SU-DHL-6 (cell line): ENCODE data around the gene NPFFR1.
"Not testable (repeated sequence)": the region's sequence is repeated elsewhere in the genome, so short reads cannot be mapped to it uniquely, and the experiment has no call there.

Source experiments
- H2AFZ ChIP-seq: fragments of 200-600 bp; sonication (generic); 2 replicates; pipeline ENCODE4 v1.6.1; 2014; ENCODE audit warnings: low read depth, mild to moderate bottlenecking, moderate library complexity, mixed read lengths, antibody characterized with exemption, low read length; ENCODE audit not compliant: severe bottlenecking
- H3F3A ChIP-seq: fragments of 200-600 bp; shearing (Covaris generic); 2 replicates; pipeline ENCODE4 v1.6.0; 2016; ENCODE audit warnings: antibody characterized with exemption, mild to moderate bottlenecking; ENCODE audit not compliant: insufficient read depth
- H3K27ac ChIP-seq: fragments of 200-600 bp; sonication (generic); 2 replicates; pipeline ENCODE4 v1.5.1; 2016; ENCODE audit warnings: low read depth, mild to moderate bottlenecking, low read length, moderate library complexity, mixed read lengths
- H3K27me3 ChIP-seq: fragments of 200-600 bp; sonication (generic), shearing (Covaris generic); 2 replicates; pipeline ENCODE4 v1.6.0; 2014; ENCODE audit warnings: mild to moderate bottlenecking, low read length
- H3K36me3 ChIP-seq: fragments of 200-600 bp; sonication (generic); 2 replicates; pipeline ENCODE4 v1.6.1; 2014; ENCODE audit warnings: mild to moderate bottlenecking, low read length, mixed read lengths
- H3K4me2 ChIP-seq: fragments of 300-600, 200-600 bp; shearing (Covaris generic), sonication (generic); 2 replicates; pipeline ENCODE4 v1.6.0; 2014; ENCODE audit warnings: low read length, low read depth, mild to moderate bottlenecking; ENCODE audit not compliant: poor library complexity, severe bottlenecking
- H3K4me3 ChIP-seq: fragments of 200-600 bp; sonication (generic); 2 replicates; pipeline ENCODE4 v1.5.1; 2014; ENCODE audit warnings: antibody characterized with exemption, low read length, mild to moderate bottlenecking, mixed read lengths; ENCODE audit not compliant: insufficient read depth, poor library complexity, severe bottlenecking
- H3K79me2 ChIP-seq: fragments of 200-600 bp; sonication (generic); 2 replicates; pipeline ENCODE4 v1.6.1; 2014; ENCODE audit warnings: mild to moderate bottlenecking, low read length, moderate library complexity; ENCODE audit not compliant: insufficient read depth
- H3K9ac ChIP-seq: fragments of 200-600 bp; sonication (generic); 2 replicates; pipeline ENCODE4 v1.7.0; 2014; ENCODE audit warnings: mild to moderate bottlenecking, low read length
- H3K9me2 ChIP-seq: fragments of 200-600 bp; sonication (generic); replicated peaks from 2 replicates; pipeline ENCODE4 v1.6.1; 2014; ENCODE audit warnings: low read length; ENCODE audit not compliant: insufficient read depth
- H3K9me3 ChIP-seq: fragments of 200-600 bp; sonication (generic); 2 replicates; pipeline ENCODE4 v1.6.1; 2014; ENCODE audit warnings: low read length, mixed read lengths; ENCODE audit not compliant: insufficient read depth
- H4K20me1 ChIP-seq: fragments of 200-600 bp; sonication (generic); 2 replicates; pipeline ENCODE4 v1.6.1; 2014; ENCODE audit warnings: low read depth, mild to moderate bottlenecking, antibody characterized with exemption, low read length, moderate library complexity, mixed read lengths
- CTCF ChIP-seq: fragments of 200-600 bp; sonication (generic); IDR thresholded peaks from one replicate; pipeline ENCODE4 v1.5.1; 2017; ENCODE audit warnings: antibody characterized with exemption, mild to moderate bottlenecking, low read length, moderate library complexity; ENCODE audit not compliant: insufficient read depth, poor library complexity, severe bottlenecking
- EZH2phosphoT487 ChIP-seq: fragments of 200-600 bp; sonication (generic), shearing (Covaris generic); conservative IDR thresholded peaks from 2 replicates; pipeline ENCODE4 v1.6.1; 2018; ENCODE audit warnings: mild to moderate bottlenecking, antibody characterized with exemption, low read length, moderate library complexity, mixed read lengths

Gene NPFFR1

GRCh38 chr10:70228491-70228890 lies 55.3 kb downstream of the NPFFR1 start:
- Histone ChIP-seq H3K4me3 (no peak overlapping the region), H2AFZ (no peak overlapping the region), H3K9me3 (no peaks in the 10 kb centered on the region), H3K27ac (no peak overlapping the region), H3K36me3 (peaks cover 24% of the 10 kb centered on the region), H3K27me3 (no peaks in the 10 kb centered on the region), H3F3A (peaks cover 19% of the 10 kb centered on the region), H3K4me2 (no peak overlapping the region), H3K9me2 (no peaks in the 10 kb centered on the region), H3K9ac (no peak overlapping the region), H4K20me1 (peaks cover 4% of the 10 kb centered on the region; the same call in 1 of the 2 replicates), H3K79me2 (peaks cover 94% of the 10 kb centered on the region)
- no peak for TF ChIP-seq EZH2phosphoT487
- no peak for TF ChIP-seq CTCF

DNA sequence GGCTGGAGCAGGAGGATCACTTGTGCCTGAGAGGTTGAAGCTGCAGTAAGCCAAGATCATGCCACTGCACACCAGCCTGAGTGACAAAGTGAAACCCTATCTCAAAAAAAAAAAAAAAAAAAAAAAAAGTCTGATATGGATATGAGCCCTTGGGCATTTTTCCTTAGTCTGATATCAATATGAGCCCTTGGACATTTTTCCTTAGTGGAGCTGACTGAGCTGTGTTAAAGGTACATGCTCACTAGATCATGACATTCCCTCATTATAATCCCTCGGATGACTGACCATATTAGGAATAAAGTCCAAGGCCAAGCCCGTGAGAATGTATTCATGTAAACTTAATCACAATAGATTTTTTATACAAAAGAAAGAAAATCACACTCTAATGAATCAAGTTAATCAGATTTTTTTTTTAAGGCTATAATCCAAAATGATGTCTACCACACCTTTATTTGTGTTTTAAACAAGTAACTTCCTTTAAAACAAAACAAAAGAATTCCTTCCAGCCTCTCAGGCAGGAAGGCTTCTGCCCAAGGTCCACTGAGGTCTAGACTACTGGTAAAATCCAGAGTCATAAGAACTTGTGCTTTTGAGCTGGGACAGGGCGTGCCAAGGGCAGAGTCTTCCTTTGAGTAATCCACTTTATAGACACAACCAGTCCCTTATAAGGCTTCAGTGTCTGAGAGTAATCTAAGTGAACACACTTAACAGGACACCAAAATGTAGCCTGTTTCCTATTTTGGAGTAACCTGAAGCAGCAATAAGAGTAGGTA lies 56.1 kb downstream of the NPFFR1 start:
- Histone ChIP-seq H3K4me3 (no peak overlapping the region), H3K9ac (no peak overlapping the region), H3K36me3 (peaks cover 24% of the 10 kb centered on the region), H3K27ac (no peak overlapping the region), H4K20me1 (peaks cover 4% of the 10 kb centered on the region; the same call in 1 of the 2 replicates), H3K4me2 (no peak overlapping the region), H3F3A (peaks cover 19% of the 10 kb centered on the region), H3K9me3 (no peaks in the 10 kb centered on the region), H3K27me3 (no peaks in the 10 kb centered on the region), H3K79me2 (peaks cover 94% of the 10 kb centered on the region), H2AFZ (no peak overlapping the region), H3K9me2 (no peaks in the 10 kb centered on the region)
- TF ChIP-seq EZH2phosphoT487 (no peak), CTCF (no peak)

GRCh38 chr10:70223728-70224127 lies 60.1 kb downstream of the NPFFR1 start:
- Histone ChIP-seq H3K9ac (no peak overlapping the region), H3K27me3 (no peaks in the 10 kb centered on the region), H3K9me2 (no peaks in the 10 kb centered on the region), H3K4me2 (no peak overlapping the region), H3K4me3 (no peak overlapping the region), H4K20me1 (peaks cover 14% of the 10 kb centered on the region; the same call in 1 of the 2 replicates), H3K9me3 (no peaks in the 10 kb centered on the region), H3K27ac (no peak overlapping the region), H3K79me2 (peaks cover 76% of the 10 kb centered on the region), H2AFZ (no peak overlapping the region), H3F3A (peaks cover 30% of the 10 kb centered on the region), H3K36me3 (peaks cover 25% of the 10 kb centered on the region)
- TF ChIP-seq EZH2phosphoT487 (no peak), CTCF (no peak)

DNA sequence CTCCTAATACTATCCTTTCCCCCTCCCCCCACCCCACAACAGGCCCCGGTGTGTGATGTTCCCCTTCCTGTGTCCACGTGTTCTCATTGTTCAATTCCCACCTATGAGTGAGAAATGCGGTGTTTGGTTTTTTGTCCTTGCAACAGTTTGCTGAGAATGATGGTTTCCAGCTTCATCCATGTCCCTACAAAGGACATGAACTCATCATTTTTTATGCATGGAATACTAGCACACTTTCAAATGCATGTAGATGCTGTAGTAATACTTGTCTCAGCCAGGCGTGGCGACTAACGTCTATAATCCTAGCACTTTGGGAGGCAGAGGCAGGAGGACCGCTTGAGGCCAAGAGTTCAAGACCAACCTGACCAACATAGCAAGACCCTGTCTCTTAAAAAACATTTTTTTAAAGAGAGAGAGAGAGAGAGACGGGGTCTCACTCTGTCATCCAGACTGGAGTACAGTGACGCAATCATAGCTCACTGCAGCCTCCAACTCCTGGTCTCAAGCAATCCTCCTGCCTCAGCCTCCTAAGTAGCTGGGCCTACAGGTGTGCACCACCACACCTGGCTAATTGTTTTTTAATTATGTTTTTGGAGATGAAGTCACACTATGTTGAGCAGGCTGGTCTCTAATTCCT lies 60.9 kb downstream of the NPFFR1 start:
- not testable (repeated sequence) for H3K9me3 ChIP-seq, H3K27me3 ChIP-seq, H3K27ac ChIP-seq, H3K9me2 ChIP-seq, H2AFZ ChIP-seq, H3K4me2 ChIP-seq, H3K4me3 ChIP-seq, H3K9ac ChIP-seq
- H3K36me3 ChIP-seq = peaks cover 26% of the 10 kb centered on the region; the same call in 1 of the 2 replicates
- H4K20me1 ChIP-seq = peaks cover 14% of the 10 kb centered on the region; the same call in 1 of the 2 replicates
- H3F3A ChIP-seq = peaks cover 30% of the 10 kb centered on the region
- peaks cover 70% of the 10 kb centered on the region for H3K79me2 ChIP-seq
